Measurements from ENCODE around the gene FOXP1. TPM values are rescaled to one million over a fixed set of nuclear protein-coding genes. Genes with fewer than 3 reads are reported as not detected.

FOXP1 gene
- total and polyA plus RNA-seq, 2 of the 8 experiments (the other 6 are each of a cell fraction or from before 2014, with no cell fraction given) = 13.9 to 25.4 TPM

DNA sequence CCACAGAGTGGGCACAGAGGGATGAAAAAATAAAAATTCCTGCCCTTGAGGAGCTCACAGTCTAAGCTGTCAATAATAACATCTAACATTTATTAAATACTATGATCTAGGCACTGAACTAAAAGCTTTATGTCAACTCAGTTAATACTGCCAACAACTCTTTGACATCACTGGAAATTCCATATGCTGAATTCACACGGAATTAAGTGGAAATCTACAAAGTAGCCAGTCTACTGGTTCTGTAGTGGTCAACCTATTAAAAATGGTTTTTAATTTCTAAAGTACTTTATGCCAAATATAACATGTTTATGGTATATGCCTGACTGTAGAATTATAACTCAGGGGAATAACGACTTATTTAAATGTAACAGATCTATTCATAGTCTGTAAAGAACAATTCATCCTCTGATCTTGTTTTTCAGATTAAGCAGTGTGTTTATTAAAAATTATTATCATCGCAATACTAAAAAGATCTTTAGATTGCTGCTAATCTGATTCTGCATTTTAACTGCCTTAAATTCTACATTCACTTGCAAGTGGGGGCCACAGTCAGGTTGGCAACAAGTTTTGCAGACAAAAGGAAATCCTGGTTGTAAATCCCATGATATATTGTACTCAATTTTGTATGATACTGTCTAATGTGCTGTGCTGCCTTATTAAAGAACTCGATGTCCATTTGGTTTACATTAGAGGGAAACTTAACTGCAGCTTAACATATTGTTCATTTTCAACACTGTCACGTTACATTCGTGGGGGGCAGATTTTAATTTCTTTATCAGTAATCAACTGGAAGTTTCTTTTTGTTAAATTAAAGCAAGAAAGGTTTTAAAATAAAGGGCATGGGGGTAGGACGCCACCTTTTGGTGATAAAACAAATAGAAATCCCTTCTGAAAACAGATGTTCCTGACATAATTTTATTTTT lies 2.6 kb upstream of the FOXP1 start:
- Histone ChIP-seq H3K14ac (ENCODE audit: insufficient read length) (no peak overlapping the region), H2BK12ac (ENCODE audit: low read depth, low read length) (no peak overlapping the region), H3K56ac (replicated peaks; ENCODE audit: insufficient read length, low read depth, low read length) (no peak overlapping the region), H3K9ac (replicated peaks in 1 of 4; ENCODE audit: extremely low read depth in 1 of 4, low read depth in 3 of 4, low read length in 3 of 4) (no peak overlapping the region), H2AK5ac (ENCODE audit: low read depth, low read length) (no peak overlapping the region), H3K4me1 (replicated peaks in 1 of 4; ENCODE audit: control insufficient read depth in 3 of 4, insufficient read depth in 4 of 4, low read length in 3 of 4) (peaks cover 0 to 2% (median 0%) of the 10 kb centered on the region in 4 experiments; a peak in 3 of 7 replicates), H4K20me1 (replicated peaks in 1 of 2; ENCODE audit: control insufficient read depth in 1 of 2, insufficient read depth in 2 of 2, low read length in 2 of 2) (no peaks in the 10 kb centered on the region), H3K27ac (ENCODE audit: low read depth, low read length) (no peak overlapping the region), H3K4me3 (ENCODE audit: extremely low read depth in 1 of 4, insufficient read depth in 2 of 4, low read depth in 3 of 4, low read length in 4 of 4) (no peak overlapping the region), H2BK5ac (ENCODE audit: low read depth, low read length) (no peak overlapping the region), H2AFZ (ENCODE audit: low read length) (no peak overlapping the region), H2BK20ac (ENCODE audit: low read length) (no peak overlapping the region), H4K8ac (ENCODE audit: extremely low read depth, insufficient read depth, low read length) (no peak overlapping the region), H3K79me2 (ENCODE audit: control insufficient read depth in 1 of 2, insufficient read depth in 2 of 2, low read length in 2 of 2) (no peaks in the 10 kb centered on the region), H2BK120ac (replicated peaks; ENCODE audit: low read depth, low read length) (no peak overlapping the region), H3K36me3 (ENCODE audit: control insufficient read depth in 2 of 4, insufficient read depth in 4 of 4, low read length in 3 of 4) (no peaks in the 10 kb centered on the region), H3K23ac (ENCODE audit: insufficient read length) (no peak overlapping the region), H4K91ac (replicated peaks; ENCODE audit: insufficient read length, low read length) (no peak overlapping the region), H2BK15ac (ENCODE audit: low read length) (no peak overlapping the region), H3K4ac (replicated peaks; ENCODE audit: insufficient read length, low read depth, low read length) (no peak overlapping the region), H4K5ac (ENCODE audit: insufficient read length, low read depth, low read length) (no peak overlapping the region), H3K27me3 (replicated peaks in 1 of 4; ENCODE audit: control insufficient read depth in 3 of 4, extremely low read depth in 1 of 4, insufficient read depth in 3 of 4, low read length in 3 of 4) (peaks cover 0 to 8% (median 1%) of the 10 kb centered on the region in 4 experiments; a peak in 5 of 7 replicates), H3K23me2 (ENCODE audit: low read depth, low read length) (peaks cover 24% of the 10 kb centered on the region), H3K9me3 (ENCODE audit: insufficient read depth in 2 of 2, low read depth in 1 of 2, low read length in 1 of 2) (peaks cover 5 to 7% of the 10 kb centered on the region in 2 experiments; a peak in 2 of 4 replicates), H3K79me1 (ENCODE audit: low read depth, low read length) (no peaks in the 10 kb centered on the region), H3K18ac (ENCODE audit: extremely low read depth, low read length) (no peak overlapping the region), H3K4me2 (ENCODE audit: insufficient read depth in 1 of 2, low read depth in 2 of 2, low read length in 2 of 2) (no peak overlapping the region)
- 45% methylated on average over 7 of the region's 7 CpGs; no CpG with 5 or more reads in 1 of the 2 experiments for WGBS, 2 experiments (ENCODE audit: extremely low coverage in 1 of 2, insufficient coverage in 1 of 2, insufficient read length in 1 of 2, insufficient replicate concordance in 2 of 2, low coverage in 1 of 2, low lambda C conversion rate in 2 of 2, missing lambda C conversion rate in 1 of 2)
- DNase-seq (ENCODE audit: low read depth in 1 of 2, low spot score in 2 of 2) (no peak), FAIRE-seq (no peak)
- ChIA-PET POLR2A (ENCODE audit: partially characterized antibody) (interaction anchor here (0.7 kb wide), 1 partner anchor 395 kb away, joined by 3 read pairs; no protein-coding TSS in a partner anchor), CTCF (ENCODE audit: partially characterized antibody) (interaction anchor here (0.7 to 2.0 kb wide), 21 partner anchors 8 to 1054 kb away, joined by 3 to 8 read pairs (median 3); no protein-coding TSS in a partner anchor)
- TF ChIP-seq, protein P1, sequence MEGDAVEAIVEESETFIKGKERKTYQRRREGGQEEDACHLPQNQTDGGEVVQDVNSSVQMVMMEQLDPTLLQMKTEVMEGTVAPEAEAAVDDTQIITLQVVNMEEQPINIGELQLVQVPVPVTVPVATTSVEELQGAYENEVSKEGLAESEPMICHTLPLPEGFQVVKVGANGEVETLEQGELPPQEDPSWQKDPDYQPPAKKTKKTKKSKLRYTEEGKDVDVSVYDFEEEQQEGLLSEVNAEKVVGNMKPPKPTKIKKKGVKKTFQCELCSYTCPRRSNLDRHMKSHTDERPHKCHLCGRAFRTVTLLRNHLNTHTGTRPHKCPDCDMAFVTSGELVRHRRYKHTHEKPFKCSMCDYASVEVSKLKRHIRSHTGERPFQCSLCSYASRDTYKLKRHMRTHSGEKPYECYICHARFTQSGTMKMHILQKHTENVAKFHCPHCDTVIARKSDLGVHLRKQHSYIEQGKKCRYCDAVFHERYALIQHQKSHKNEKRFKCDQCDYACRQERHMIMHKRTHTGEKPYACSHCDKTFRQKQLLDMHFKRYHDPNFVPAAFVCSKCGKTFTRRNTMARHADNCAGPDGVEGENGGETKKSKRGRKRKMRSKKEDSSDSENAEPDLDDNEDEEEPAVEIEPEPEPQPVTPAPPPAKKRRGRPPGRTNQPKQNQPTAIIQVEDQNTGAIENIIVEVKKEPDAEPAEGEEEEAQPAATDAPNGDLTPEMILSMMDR (IDR thresholded peaks at IDR 0.05; ENCODE audit: control extremely low read depth in 1 of 3, insufficient read depth in 1 of 3, low read depth in 1 of 3, low read length in 3 of 3) = peak in 1 of 3 experiments; percentile 43; a peak in 2 of 4 replicates
- TF ChIP-seq YY1 (IDR thresholded peaks at IDR 0.05; ENCODE audit: low read depth, low read length) = no peak

All from H1 (cell line).